Measurements from ENCODE around the gene GRIP1. TPM values are rescaled to one million over a fixed set of nuclear protein-coding genes. Genes with fewer than 3 reads are reported as not detected.
A peak's percentile ranks its signal among the peaks of the same experiment; 100 is the strongest.

Gene GRIP1
- total and polyA plus RNA-seq, 2 experiments from 2014 or later = 5.1 to 13.7 TPM

DNA sequence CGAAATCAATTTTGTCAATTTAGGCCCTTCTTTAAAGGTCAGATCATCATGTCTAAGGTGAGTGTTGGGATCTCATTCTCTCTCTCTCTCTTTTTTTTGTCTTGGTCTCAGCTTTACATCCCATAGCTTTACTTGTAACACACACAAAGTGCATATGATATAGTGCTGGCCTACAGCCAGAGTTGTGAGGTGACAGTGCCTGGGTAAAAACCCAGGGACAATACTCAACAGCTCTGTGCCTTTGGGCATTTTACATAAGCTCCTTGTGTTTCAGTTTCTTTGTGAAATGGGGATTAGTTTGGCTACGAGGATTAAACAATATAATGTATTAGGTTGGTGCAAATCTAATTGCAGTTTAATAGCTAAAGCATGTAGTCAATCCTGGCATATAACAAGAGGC is 40.2 kb downstream of the GRIP1 start (continued):
- TF ChIP-seq ZNF331 (CRISPR knock-in tag; IDR thresholded peaks at IDR 0.05; ENCODE audit: low read depth) (no peak), EZH2phosphoT487 (IDR thresholded peaks at IDR 0.05; ENCODE audit: unreplicated experiment) (no peak), STAT1 (IDR thresholded peaks at IDR 0.05; ENCODE audit: unreplicated experiment) (no peak)
- TF ChIP-seq, protein P1, sequence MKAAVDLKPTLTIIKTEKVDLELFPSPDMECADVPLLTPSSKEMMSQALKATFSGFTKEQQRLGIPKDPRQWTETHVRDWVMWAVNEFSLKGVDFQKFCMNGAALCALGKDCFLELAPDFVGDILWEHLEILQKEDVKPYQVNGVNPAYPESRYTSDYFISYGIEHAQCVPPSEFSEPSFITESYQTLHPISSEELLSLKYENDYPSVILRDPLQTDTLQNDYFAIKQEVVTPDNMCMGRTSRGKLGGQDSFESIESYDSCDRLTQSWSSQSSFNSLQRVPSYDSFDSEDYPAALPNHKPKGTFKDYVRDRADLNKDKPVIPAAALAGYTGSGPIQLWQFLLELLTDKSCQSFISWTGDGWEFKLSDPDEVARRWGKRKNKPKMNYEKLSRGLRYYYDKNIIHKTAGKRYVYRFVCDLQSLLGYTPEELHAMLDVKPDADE (IDR thresholded peaks at IDR 0.05) = no peak

DNA sequence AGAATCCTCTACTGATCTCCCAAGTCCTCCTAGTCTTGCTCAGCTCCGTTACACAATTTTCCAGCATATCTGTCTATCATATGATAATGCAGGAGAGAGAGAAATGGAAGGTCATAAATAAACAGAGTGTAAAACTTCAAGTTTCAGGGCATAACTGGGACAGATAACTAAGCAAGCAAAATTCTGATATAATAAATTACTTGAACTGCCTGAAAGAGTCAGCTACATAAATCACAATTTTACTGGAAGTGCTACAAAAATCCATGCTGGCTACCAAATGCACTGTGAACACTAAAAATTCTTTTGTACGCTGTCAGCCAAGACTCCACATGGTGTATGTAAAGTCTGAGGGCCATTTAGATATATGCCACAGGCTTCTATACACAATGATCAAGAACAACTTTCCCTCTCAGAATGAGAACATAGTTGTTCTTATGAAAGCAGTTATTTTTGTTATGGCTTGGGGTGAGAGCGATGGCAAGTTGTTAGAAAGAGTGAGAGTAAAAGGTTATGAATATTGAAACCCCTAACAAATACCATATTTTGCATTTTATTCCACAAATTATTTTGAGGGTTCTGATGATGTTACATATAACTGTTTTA is 41.1 kb downstream of the GRIP1 start:
- Histone ChIP-seq H4K20me1 (replicated peaks; ENCODE audit: insufficient read depth) (no peaks in the 10 kb centered on the region), H2AFZ (no peak overlapping the region), H3K4me1 (ENCODE audit: insufficient read depth) (no peaks in the 10 kb centered on the region), H3K4me2 (no peak overlapping the region), H3K27me3 (ENCODE audit: insufficient read depth) (no peaks in the 10 kb centered on the region), H3K9me2 (ENCODE audit: insufficient read depth) (no peaks in the 10 kb centered on the region), H3K36me3 (ENCODE audit: insufficient read depth) (no peaks in the 10 kb centered on the region), H3K79me2 (replicated peaks; ENCODE audit: insufficient read depth) (no peaks in the 10 kb centered on the region), H3K27ac (ENCODE audit: low read depth) (no peak overlapping the region), H3F3A (replicated peaks; ENCODE audit: low read depth) (no peaks in the 10 kb centered on the region), H3K4me3 (no peak overlapping the region)
- H3K4me3 Mint-ChIP-seq = no peak overlapping the region
- H3K9me3 Mint-ChIP-seq = no peaks in the 10 kb centered on the region
- no peaks in the 10 kb centered on the region for H3K36me3 Mint-ChIP-seq (ENCODE audit: low read depth)
- no peaks in the 10 kb centered on the region for H3K27me3 Mint-ChIP-seq (ENCODE audit: insufficient read depth, low read depth, poor library complexity)
- no peak for ATAC-seq
- peaks cover 4% of the 10 kb centered on the region; the same call in 2 of the 3 replicates for H3K4me1 Mint-ChIP-seq
- no peak overlapping the region for H3K27ac Mint-ChIP-seq
- no peak for TF ChIP-seq JUNB (IDR thresholded peaks at IDR 0.05; ENCODE audit: unreplicated experiment)
- no peak for TF ChIP-seq NANOG (IDR thresholded peaks at IDR 0.05; ENCODE audit: borderline replicate concordance)
- TF ChIP-seq, protein P2, sequence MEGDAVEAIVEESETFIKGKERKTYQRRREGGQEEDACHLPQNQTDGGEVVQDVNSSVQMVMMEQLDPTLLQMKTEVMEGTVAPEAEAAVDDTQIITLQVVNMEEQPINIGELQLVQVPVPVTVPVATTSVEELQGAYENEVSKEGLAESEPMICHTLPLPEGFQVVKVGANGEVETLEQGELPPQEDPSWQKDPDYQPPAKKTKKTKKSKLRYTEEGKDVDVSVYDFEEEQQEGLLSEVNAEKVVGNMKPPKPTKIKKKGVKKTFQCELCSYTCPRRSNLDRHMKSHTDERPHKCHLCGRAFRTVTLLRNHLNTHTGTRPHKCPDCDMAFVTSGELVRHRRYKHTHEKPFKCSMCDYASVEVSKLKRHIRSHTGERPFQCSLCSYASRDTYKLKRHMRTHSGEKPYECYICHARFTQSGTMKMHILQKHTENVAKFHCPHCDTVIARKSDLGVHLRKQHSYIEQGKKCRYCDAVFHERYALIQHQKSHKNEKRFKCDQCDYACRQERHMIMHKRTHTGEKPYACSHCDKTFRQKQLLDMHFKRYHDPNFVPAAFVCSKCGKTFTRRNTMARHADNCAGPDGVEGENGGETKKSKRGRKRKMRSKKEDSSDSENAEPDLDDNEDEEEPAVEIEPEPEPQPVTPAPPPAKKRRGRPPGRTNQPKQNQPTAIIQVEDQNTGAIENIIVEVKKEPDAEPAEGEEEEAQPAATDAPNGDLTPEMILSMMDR (conservative IDR thresholded peaks at IDR 0.05; ENCODE audit: low read depth in 2 of 2) = no peak
- TF ChIP-seq, protein P1 (IDR thresholded peaks at IDR 0.05) = no peak
- no peak for TF ChIP-seq EZH2 (IDR thresholded peaks at IDR 0.05; ENCODE audit: low read depth, unreplicated experiment)
- no peak for TF ChIP-seq ZNF331 (CRISPR knock-in tag; IDR thresholded peaks at IDR 0.05; ENCODE audit: low read depth)
- TF ChIP-seq POLR2AphosphoS5 (IDR thresholded peaks at IDR 0.05; ENCODE audit: low read depth) = no peak
- DNase-seq (ENCODE audit: low spot score) = no peak

DNA sequence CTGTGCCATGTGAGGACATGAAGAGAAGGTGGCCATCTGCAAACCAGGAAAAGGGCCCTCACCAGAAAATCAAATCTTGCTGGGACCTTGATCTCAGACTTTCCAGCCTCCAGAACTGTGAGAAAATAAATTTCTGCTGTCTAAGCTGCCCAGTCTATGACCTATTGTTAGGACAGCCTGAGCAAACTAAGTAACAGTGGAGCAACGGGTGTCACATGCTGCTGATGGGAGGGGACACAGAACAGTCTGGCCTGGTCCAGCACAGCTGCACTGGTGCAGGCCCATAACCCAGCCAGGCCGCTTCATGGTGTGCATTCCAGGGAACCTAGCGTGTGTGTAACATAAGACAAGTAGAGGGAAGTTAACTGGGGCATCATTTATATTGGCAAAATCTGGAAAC is 42.1 kb downstream of the GRIP1 start:
- Histone ChIP-seq H3K4me2 (no peak overlapping the region), H3K4me1 (ENCODE audit: insufficient read depth) (no peaks in the 10 kb centered on the region), H3K27ac (ENCODE audit: low read depth) (no peak overlapping the region), H3K79me2 (replicated peaks; ENCODE audit: insufficient read depth) (no peaks in the 10 kb centered on the region), H3K4me3 (no peak overlapping the region), H4K20me1 (replicated peaks; ENCODE audit: insufficient read depth) (no peaks in the 10 kb centered on the region), H3F3A (replicated peaks; ENCODE audit: low read depth) (no peaks in the 10 kb centered on the region), H3K9me2 (ENCODE audit: insufficient read depth) (no peaks in the 10 kb centered on the region), H3K27me3 (ENCODE audit: insufficient read depth) (no peaks in the 10 kb centered on the region), H2AFZ (no peak overlapping the region), H3K36me3 (ENCODE audit: insufficient read depth) (no peaks in the 10 kb centered on the region)
- H3K27ac Mint-ChIP-seq = peak overlapping the region; percentile 26; the same call in 1 of the 2 replicates
- H3K27me3 Mint-ChIP-seq (ENCODE audit: insufficient read depth, low read depth, poor library complexity) = no peaks in the 10 kb centered on the region
- no peaks in the 10 kb centered on the region for H3K36me3 Mint-ChIP-seq (ENCODE audit: low read depth)
- DNase-seq (ENCODE audit: low spot score) (no peak), ATAC-seq (no peak; the same call in 2 of the 3 replicates)
- TF ChIP-seq CREB1 (CRISPR knock-in tag; IDR thresholded peaks at IDR 0.05; ENCODE audit: low read depth) = no peak
- no peak overlapping the region for H3K4me3 Mint-ChIP-seq
- no peaks in the 10 kb centered on the region for H3K9me3 Mint-ChIP-seq
- peaks cover 4% of the 10 kb centered on the region; the same call in 2 of the 3 replicates for H3K4me1 Mint-ChIP-seq
